Right lobe of liver (tissue), 6 donors: Measurements from ENCODE around the gene TPPP3. TPM values are rescaled to one million over a fixed set of nuclear protein-coding genes. Genes with fewer than 3 reads are reported as not detected.

Source experiments
- ATAC-seq, 4 donors: fragments of 200-7000 bp; cut with Tn5 transposase; one replicate each; pipeline ENCODE4 v1.9.1; 2020; ENCODE audit warnings: mild to moderate bottlenecking in 4 of 4, moderate library complexity in 4 of 4
- DNase-seq, 3 donors: peaks; one replicate each; pipeline ENCODE4 v3.0.0-alpha.2; 2020
- H3K27ac ChIP-seq, 3 donors: fragments of 200-600 bp; one replicate each; pipeline ENCODE4 v1.8.0; 2022
- H3K27me3 ChIP-seq, 2 donors: fragments of 200-600 bp; one replicate each; pipeline ENCODE4 v1.8.0; 2022
- H3K36me3 ChIP-seq, 4 donors: fragments of 200-600 bp; sonication (generic) in 1 of 4; one replicate each; pipeline versions ENCODE4 v1.5.1 to v1.8.0; 2017 to 2022; ENCODE audit warnings: control low read depth in 1 of 4
- H3K4me1 ChIP-seq, 4 donors: fragments of 200-600 bp; sonication (generic) in 1 of 4; one replicate each; pipeline versions ENCODE4 v1.5.1 to v1.8.0; 2017 to 2022; ENCODE audit warnings: control low read depth in 1 of 4
- H3K4me3 ChIP-seq, 3 donors: fragments of 200-600 bp; one replicate each; pipeline ENCODE4 v1.8.0; 2022
- H3K9me3 ChIP-seq, 4 donors: fragments of 200-600 bp; sonication (generic) in 1 of 4; one replicate each; pipeline versions ENCODE4 v1.5.1 to v1.8.0; 2017 to 2022; ENCODE audit warnings: control low read depth in 1 of 4
- CTCF ChIP-seq, 4 donors: fragments of 200-600 bp in 3 of 4; fragments of 450-650 bp in 1 of 4; IDR thresholded peaks; one replicate each; pipeline versions ENCODE4 v1.5.1 to v1.8.0; 2016 to 2022; ENCODE audit warnings: antibody characterized with exemption in 4 of 4, mild to moderate bottlenecking in 2 of 4
- POLR2A ChIP-seq: fragments of 450-650 bp; IDR thresholded peaks from one replicate; pipeline ENCODE4 v1.6.1; 2017; ENCODE audit warnings: antibody characterized with exemption, mild to moderate bottlenecking
- WGBS: methylation state at CpG from one replicate; pipeline ENCODE4 v1.1.6; 2018; ENCODE audit warnings: low coverage, low lambda C conversion rate; ENCODE audit not compliant: insufficient coverage; ENCODE audit errors: missing lambda C conversion rate; 5-methylcytosine and 5-hydroxymethylcytosine counted together
- intact Hi-C, 2 donors: fragments of 100-400 bp; cut with DNase I; formaldehyde crosslinking; loops; one replicate each; pipeline versions ENCODE4 v1.11.2 to v1.14.1; 2022
- total RNA-seq, 6 experiments: library from RNA; depleted of rRNA in 2 of 6; stranded (reverse); fragments of >200 nt in 2 of 6; fragmentation: NEBNext Ultra II Directional in 3 of 6; extraction: Animal tissue kit (Norgen Biotek cat#: 25700) in 3 of 6; gene quantifications; one replicate each; pipeline versions ENCODE4 v1.1.0 to v1.2.4, GENCODE V29; 2016 to 2023
- donor health status: DM: no; HTN: yes; CAD: no.
- donor health status: DM: no; HTN: no; CAD: no.
- donor health status: DM: no; HTN: no; CAD: no.
- donor health status: DM: no; HTN: yes; CAD: no.
- donor health status: DM: no; HTN: yes; CAD: no.

The TPPP3 gene
- total RNA-seq, 6 experiments from 2014 or later: 0.24 to 0.65 (median 0.37) TPM; not detected in 1

DNA sequence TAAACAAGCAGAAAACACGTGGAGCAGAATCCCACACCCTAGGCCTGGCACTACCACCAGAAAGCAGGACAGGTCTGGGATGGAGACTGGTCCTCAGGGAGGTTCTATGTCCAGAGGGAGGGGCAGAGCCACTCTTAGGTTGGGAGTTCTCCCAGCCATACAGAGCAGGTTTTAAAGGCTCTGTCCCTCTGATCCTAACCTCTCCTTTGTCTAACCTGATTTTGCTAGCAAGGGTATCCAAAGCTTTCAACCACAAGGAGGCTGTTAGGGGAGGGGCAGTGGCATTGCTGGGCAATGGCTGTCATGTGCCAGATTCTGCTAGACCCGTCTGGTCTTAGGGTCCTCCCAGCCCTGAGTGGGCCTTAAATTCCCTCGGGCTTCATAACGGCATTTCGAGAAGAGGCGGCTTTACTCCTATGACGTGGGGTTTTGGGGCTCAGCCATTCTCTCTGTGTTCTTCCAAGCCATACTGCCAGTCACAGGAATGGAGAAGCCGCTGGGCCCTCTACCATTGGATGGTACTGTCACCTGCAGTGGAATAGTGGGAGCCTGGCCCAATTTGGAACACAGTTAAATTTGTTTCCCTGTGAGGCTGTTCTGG lies 5.7 kb downstream of the TPPP3 start:
- H3K27me3 ChIP-seq: no peaks in the 10 kb centered on the region
- ATAC-seq (no peak), DNase-seq (no peak)
- H3K4me1 ChIP-seq: no peaks in the 10 kb centered on the region
- no peak overlapping the region for H3K4me3 ChIP-seq
- intact Hi-C loops: no loop called here
- WGBS: 57% methylated on average over 3 of the region's 8 CpGs
- no peaks in the 10 kb centered on the region for H3K9me3 ChIP-seq
- H3K36me3 ChIP-seq: no peaks in the 10 kb centered on the region
- H3K27ac ChIP-seq: no peak overlapping the region
- TF ChIP-seq CTCF (IDR thresholded peaks at IDR 0.05): no peak
- no peak for TF ChIP-seq POLR2A

DNA sequence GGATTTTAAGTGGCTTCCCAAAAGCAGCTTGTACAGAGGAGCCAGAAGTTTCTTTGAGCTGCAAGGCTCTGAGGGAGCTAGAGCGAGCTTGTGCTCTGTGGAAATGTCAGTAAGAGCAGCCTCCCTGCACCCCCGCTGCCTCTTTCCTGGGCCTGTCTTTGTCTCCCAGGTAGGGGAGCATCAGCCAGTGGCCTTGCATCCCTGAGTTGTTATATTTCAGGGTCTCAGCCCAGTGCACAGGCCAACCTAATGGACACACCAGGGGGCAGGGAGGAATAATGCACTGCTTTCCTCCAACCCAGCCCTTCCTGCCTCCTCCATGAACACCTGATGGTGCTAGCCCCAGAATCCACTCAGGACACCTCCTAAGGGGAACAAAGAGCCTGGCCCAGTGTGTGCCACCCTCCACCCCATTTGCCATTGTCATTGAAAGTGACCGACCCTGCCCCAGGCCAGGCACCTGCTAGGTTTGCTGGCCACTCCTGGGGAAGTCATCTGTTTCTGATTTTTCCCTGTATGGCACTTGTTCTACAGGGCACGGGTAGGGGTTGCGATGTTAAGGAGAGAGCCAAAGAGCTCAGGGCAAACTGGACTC lies 6.3 kb downstream of the TPPP3 start:
- Histone ChIP-seq H3K27ac (no peak overlapping the region), H3K4me1 (no peaks in the 10 kb centered on the region), H3K27me3 (no peaks in the 10 kb centered on the region), H3K36me3 (no peaks in the 10 kb centered on the region), H3K4me3 (no peak overlapping the region), H3K9me3 (no peaks in the 10 kb centered on the region)
- DNase-seq: no peak
- 92% methylated on average over 2 of the region's 5 CpGs for WGBS
- TF ChIP-seq POLR2A (no peak), CTCF (IDR thresholded peaks at IDR 0.05) (no peak)
- ATAC-seq: no peak
- intact Hi-C loops: no loop called here

DNA sequence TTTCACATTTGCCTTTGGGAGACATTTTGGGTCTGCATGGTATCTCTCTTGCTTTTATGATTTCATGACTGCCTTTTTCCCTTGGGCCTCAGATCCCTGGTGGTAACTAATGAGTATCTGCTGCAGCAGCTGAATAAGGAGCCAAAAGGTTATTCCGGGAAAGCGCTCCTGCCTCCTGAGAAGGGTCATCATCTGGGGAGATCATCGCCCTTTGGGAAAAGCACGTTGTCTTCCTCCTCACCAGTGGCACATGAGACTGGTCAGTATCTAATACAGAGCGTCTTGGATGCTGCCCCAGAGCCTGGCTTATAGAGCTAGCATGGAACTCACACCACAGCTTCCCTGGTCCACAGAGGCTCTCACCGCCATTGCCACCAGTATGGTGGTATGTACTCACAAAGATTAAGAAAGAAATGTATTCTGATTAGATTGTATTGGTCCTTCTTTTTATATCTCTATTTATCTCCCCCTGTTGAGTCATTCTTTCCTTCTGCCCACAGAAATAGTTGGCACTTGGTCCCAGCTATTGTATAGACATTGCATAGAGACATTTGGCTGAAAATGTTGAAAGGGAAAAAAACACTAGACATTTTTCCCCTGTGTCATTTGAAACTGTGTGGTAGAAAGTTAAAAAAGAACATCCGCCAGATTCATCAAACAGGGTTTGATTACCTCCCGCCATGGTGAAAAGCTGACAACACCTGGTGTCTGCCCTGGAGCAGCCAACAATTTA lies 8.4 kb downstream of the TPPP3 start:
- H3K27ac ChIP-seq: no peak overlapping the region
- H3K4me3 ChIP-seq: no peak overlapping the region
- no peak for ATAC-seq
- WGBS: 84% methylated on average over 6 of the region's 8 CpGs
- intact Hi-C loops: no loop called here
- no peaks in the 10 kb centered on the region for H3K4me1 ChIP-seq
- no peaks in the 10 kb centered on the region for H3K27me3 ChIP-seq
- no peak for DNase-seq
- TF ChIP-seq CTCF (IDR thresholded peaks at IDR 0.05): no peak
- TF ChIP-seq POLR2A: no peak
- no peaks in the 10 kb centered on the region for H3K36me3 ChIP-seq
- H3K9me3 ChIP-seq: no peaks in the 10 kb centered on the region

DNA sequence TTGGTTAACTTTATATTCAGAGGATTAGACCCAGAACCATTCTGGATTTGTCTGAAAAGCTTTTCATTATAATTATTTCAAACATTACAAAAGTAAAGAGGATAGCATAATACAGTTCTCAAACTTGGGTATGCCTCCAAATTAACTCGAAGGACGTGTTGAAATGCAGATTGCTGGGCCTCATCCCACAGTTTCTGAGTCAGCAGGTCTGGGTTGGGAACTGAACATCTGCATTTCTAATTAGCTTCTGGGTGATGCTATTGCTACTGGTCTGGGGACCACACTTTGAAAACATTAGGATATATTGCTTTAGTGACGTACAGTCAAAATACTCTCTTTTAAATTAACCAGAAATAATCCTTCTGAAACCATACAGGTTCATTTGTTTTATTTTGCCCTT lies 10.0 kb downstream of the TPPP3 start:
- TF ChIP-seq POLR2A (no peak), CTCF (IDR thresholded peaks at IDR 0.05) (no peak)
- H3K4me1 ChIP-seq: no peaks in the 10 kb centered on the region
- H3K4me3 ChIP-seq: no peak overlapping the region
- H3K36me3 ChIP-seq: no peaks in the 10 kb centered on the region
- no peak overlapping the region for H3K27ac ChIP-seq
- H3K27me3 ChIP-seq: no peaks in the 10 kb centered on the region
- ATAC-seq (no peak), DNase-seq (no peak)
- no peaks in the 10 kb centered on the region for H3K9me3 ChIP-seq
- WGBS: 72% methylated on average over 3 of the region's 3 CpGs
- intact Hi-C loops: no loop called here
